Lower leg skin (tissue), 4 donors: ENCODE measurements around the gene HECTD4. TPM values are rescaled to one million over a fixed set of nuclear protein-coding genes. Genes with fewer than 3 reads are reported as not detected.

Experiments used
- DNase-seq, 2 donors: peaks; one replicate each; pipeline ENCODE4 v3.0.0-alpha.2; 2019; ENCODE audit warnings: low spot score in 2 of 2
- H3K4me3 ChIP-seq: fragments of 200-600 bp; sonication (generic); 2 replicates; pipeline ENCODE4 v1.5.1; 2017; ENCODE audit warnings: mild to moderate bottlenecking, low read depth; ENCODE audit not compliant: poor library complexity, severe bottlenecking
- POLR2A ChIP-seq, 2 donors: fragments of 450-650 bp; IDR thresholded peaks; one replicate each; pipeline ENCODE4 v1.6.1; 2016 to 2017; ENCODE audit warnings: antibody characterized with exemption in 2 of 2, mild to moderate bottlenecking in 1 of 2, moderate library complexity in 1 of 2
- WGBS, 2 donors: methylation state at CpG; one replicate each; pipeline ENCODE4 v1.1.5; 2018; 5-methylcytosine and 5-hydroxymethylcytosine counted together
- intact Hi-C: fragments of 100-400 bp; cut with DNase I; formaldehyde crosslinking; loops from one replicate; pipeline ENCODE4 v1.15.0; 2023; ENCODE audit warnings: low total_unique reads
- total RNA-seq, 4 donors: library from RNA; depleted of rRNA; stranded (reverse); fragments of >200 nt; gene quantifications; one replicate each; pipeline ENCODE4 v1.1.0, GENCODE V29; 2016
- TF ChIP-seq, protein P1 (sequence below), 3 donors: fragments of 450-650 bp; IDR thresholded peaks; one replicate each; pipeline ENCODE4 v1.5.1; 2016; ENCODE audit warnings: antibody characterized with exemption in 3 of 3, mild to moderate bottlenecking in 3 of 3, moderate library complexity in 2 of 3

HECTD4 gene
- total RNA-seq, 4 donors from 2014 or later: 33.2 to 70.6 (median 35.5) TPM

GRCh38 chr12:112381406-112381882 is 787 bp downstream of the HECTD4 start:
- no peak for TF ChIP-seq POLR2A (IDR thresholded peaks at IDR 0.05)
- TF ChIP-seq, protein P1, sequence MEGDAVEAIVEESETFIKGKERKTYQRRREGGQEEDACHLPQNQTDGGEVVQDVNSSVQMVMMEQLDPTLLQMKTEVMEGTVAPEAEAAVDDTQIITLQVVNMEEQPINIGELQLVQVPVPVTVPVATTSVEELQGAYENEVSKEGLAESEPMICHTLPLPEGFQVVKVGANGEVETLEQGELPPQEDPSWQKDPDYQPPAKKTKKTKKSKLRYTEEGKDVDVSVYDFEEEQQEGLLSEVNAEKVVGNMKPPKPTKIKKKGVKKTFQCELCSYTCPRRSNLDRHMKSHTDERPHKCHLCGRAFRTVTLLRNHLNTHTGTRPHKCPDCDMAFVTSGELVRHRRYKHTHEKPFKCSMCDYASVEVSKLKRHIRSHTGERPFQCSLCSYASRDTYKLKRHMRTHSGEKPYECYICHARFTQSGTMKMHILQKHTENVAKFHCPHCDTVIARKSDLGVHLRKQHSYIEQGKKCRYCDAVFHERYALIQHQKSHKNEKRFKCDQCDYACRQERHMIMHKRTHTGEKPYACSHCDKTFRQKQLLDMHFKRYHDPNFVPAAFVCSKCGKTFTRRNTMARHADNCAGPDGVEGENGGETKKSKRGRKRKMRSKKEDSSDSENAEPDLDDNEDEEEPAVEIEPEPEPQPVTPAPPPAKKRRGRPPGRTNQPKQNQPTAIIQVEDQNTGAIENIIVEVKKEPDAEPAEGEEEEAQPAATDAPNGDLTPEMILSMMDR (IDR thresholded peaks at IDR 0.05): no peak
- H3K4me3 ChIP-seq: peak overlapping the region; percentile 87
- WGBS, 2 donors: 0 to 1% methylated on average over 17 to 18 of the region's 33 CpGs
- intact Hi-C loops: loop anchor here (10.0 kb wide), 1 partner anchor 287 kb away; no protein-coding TSS in a partner anchor
- DNase-seq: peak in 1 of 2 donors; percentile 88

GRCh38 chr12:112380663-112381405 is 1.4 kb downstream of the HECTD4 start:
- intact Hi-C loops: loop anchor here (10.0 kb wide), 1 partner anchor 286 kb away; no protein-coding TSS in a partner anchor
- 46 to 55% methylated on average over 27 to 31 of the region's 34 CpGs for WGBS, 2 donors
- no peak for DNase-seq
- TF ChIP-seq, protein P1 (IDR thresholded peaks at IDR 0.05): no peak
- TF ChIP-seq POLR2A (IDR thresholded peaks at IDR 0.05): no peak
- peak overlapping the region; percentile 87 for H3K4me3 ChIP-seq

DNA sequence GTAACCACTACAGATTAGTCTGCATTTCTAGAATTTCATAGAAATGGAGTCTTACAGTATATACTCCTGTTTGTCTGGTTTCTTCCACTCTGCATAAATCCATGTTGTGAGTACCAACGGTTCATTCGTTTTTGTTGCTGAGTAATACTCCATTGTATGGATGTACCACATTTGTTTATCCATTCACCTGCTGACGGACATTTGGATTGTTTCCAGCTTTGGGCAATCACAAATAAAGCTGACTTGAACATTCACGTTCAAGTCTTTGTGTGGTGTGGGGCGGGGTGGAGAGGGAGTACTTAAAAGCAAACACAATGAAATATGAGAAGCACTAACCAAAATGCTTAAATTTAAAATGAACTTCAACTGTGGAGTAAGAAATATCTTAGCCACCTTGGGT is 7.1 kb downstream of the HECTD4 start:
- 69 to 76% methylated on average over 5 of the region's 5 CpGs for WGBS, 2 donors
- DNase-seq: no peak
- TF ChIP-seq POLR2A (IDR thresholded peaks at IDR 0.05): no peak
- TF ChIP-seq, protein P1 (IDR thresholded peaks at IDR 0.05): no peak
- H3K4me3 ChIP-seq: no peak overlapping the region
- intact Hi-C loops: no loop called here

DNA sequence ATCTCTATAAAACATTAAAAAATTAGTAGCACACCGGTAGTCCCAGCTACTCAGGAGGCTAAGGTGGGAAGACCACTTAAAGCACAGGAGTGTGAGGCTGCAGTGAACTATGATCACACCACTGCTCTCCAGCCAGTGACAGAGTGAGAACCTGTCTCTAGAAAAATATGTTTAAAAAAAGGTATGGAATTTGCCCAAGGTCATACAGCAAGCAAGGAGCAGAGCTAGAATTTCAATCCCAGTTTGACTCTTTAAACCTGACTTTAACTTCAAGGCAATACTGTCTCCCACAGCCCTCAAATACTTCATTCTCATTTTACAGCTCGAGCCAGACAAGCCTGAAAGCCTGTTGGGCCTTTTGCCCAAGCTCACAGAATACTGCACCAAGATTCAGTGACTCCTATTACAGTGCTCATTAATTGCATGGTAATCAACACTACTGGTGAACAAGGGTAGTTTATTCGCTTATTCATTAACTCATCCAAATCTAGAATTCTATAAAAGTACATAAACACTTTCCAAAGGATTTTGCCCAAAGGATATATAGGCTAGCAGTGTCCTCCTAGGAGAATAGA is 8.0 kb downstream of the HECTD4 start:
- intact Hi-C loops: no loop called here
- WGBS, 2 donors: 85 to 90% methylated on average over 3 of the region's 3 CpGs
- no peak overlapping the region for H3K4me3 ChIP-seq
- no peak for TF ChIP-seq POLR2A (IDR thresholded peaks at IDR 0.05)
- TF ChIP-seq, protein P1 (IDR thresholded peaks at IDR 0.05): no peak
- no peak for DNase-seq

GRCh38 chr12:112370868-112371510 is 11.2 kb downstream of the HECTD4 start:
- TF ChIP-seq, protein P1 (IDR thresholded peaks at IDR 0.05): no peak
- TF ChIP-seq POLR2A (IDR thresholded peaks at IDR 0.05): no peak
- intact Hi-C loops: no loop called here
- 67 to 71% methylated on average over 8 of the region's 8 CpGs for WGBS, 2 donors

More at GRCh38 chr12:112370868-112371510, 11.2 kb downstream of the HECTD4 start:
- DNase-seq: no peak
- no peak overlapping the region for H3K4me3 ChIP-seq
